Neuron (in vitro differentiated cells): Measurements from ENCODE around the gene FAP.

Experiments used
- H2AFZ ChIP-seq: one replicate; pipeline ENCODE4 v1.6.1; 2013; ENCODE audit warnings: low read depth, mild to moderate bottlenecking, inconsistent platforms, low read length, moderate library complexity
- H3K27me3 ChIP-seq: one replicate; pipeline ENCODE4 v1.6.1; 2013; ENCODE audit warnings: low read length; ENCODE audit not compliant: insufficient read depth
- H3K36me3 ChIP-seq: one replicate; pipeline ENCODE4 v1.6.1; 2013; ENCODE audit warnings: low read length; ENCODE audit not compliant: insufficient read depth
- H3K4me1 ChIP-seq: one replicate; pipeline ENCODE4 v1.6.1; 2013; ENCODE audit warnings: low read length; ENCODE audit not compliant: insufficient read depth
- H3K4me3 ChIP-seq: 2 replicates; pipeline ENCODE4 v1.5.1; 2013; ENCODE audit warnings: mild to moderate bottlenecking, low read length, moderate library complexity
- H3K9me3 ChIP-seq: one replicate; pipeline ENCODE4 v1.6.1; 2013; ENCODE audit warnings: low read length

FAP gene

GRCh38 chr2:162199913-162200312, 43.3 kb downstream of the FAP start:
- H3K9me3 ChIP-seq, result no peaks in the 10 kb centered on the region
- H3K36me3 ChIP-seq, result no peaks in the 10 kb centered on the region
- H2AFZ ChIP-seq, result no peak overlapping the region
- no peaks in the 10 kb centered on the region for H3K4me1 ChIP-seq
- H3K27me3 ChIP-seq, result no peaks in the 10 kb centered on the region
- no peak overlapping the region for H3K4me3 ChIP-seq

- Histone ChIP-seq H3K36me3 (no peaks in the 10 kb centered on the region), H3K27me3 (no peaks in the 10 kb centered on the region), H3K4me1 (no peaks in the 10 kb centered on the region), H2AFZ (no peak overlapping the region), H3K4me3 (no peak overlapping the region), H3K9me3 (no peaks in the 10 kb centered on the region)
Measured at GRCh38 chr2:162198239-162198638, 45.0 kb downstream of the FAP start.

- Histone ChIP-seq H3K4me1 (no peaks in the 10 kb centered on the region), H3K9me3 (no peaks in the 10 kb centered on the region), H3K27me3 (no peaks in the 10 kb centered on the region), H3K4me3 (no peak overlapping the region), H3K36me3 (no peaks in the 10 kb centered on the region), H2AFZ (no peak overlapping the region)
Measured at GRCh38 chr2:162197069-162197825, 46.0 kb downstream of the FAP start.

- no peak overlapping the region for H2AFZ ChIP-seq
- H3K27me3 ChIP-seq, result no peaks in the 10 kb centered on the region
- no peaks in the 10 kb centered on the region for H3K36me3 ChIP-seq
- no peaks in the 10 kb centered on the region for H3K9me3 ChIP-seq
- H3K4me1 ChIP-seq, result no peaks in the 10 kb centered on the region
- no peak overlapping the region for H3K4me3 ChIP-seq
Measured at GRCh38 chr2:162196638-162197037, 46.6 kb downstream of the FAP start.

GRCh38 chr2:162188451-162188850, 54.8 kb downstream of the FAP start:
- Histone ChIP-seq H3K9me3 (no peaks in the 10 kb centered on the region), H2AFZ (no peak overlapping the region), H3K4me1 (no peaks in the 10 kb centered on the region), H3K27me3 (no peaks in the 10 kb centered on the region), H3K36me3 (no peaks in the 10 kb centered on the region), H3K4me3 (no peak overlapping the region)

- Histone ChIP-seq H3K4me1 (no peaks in the 10 kb centered on the region), H3K4me3 (no peak overlapping the region), H3K27me3 (no peaks in the 10 kb centered on the region), H3K9me3 (no peaks in the 10 kb centered on the region), H3K36me3 (no peaks in the 10 kb centered on the region), H2AFZ (no peak overlapping the region)
Measured at GRCh38 chr2:162185541-162186232, 57.6 kb downstream of the FAP start.

- no peaks in the 10 kb centered on the region for H3K4me1 ChIP-seq
- H3K36me3 ChIP-seq, result no peaks in the 10 kb centered on the region
- no peaks in the 10 kb centered on the region for H3K9me3 ChIP-seq
Measured at GRCh38 chr2:162184821-162185450, 58.3 kb downstream of the FAP start.

GRCh38 chr2:162184359-162184758, 58.9 kb downstream of the FAP start:
- Histone ChIP-seq H2AFZ (no peak overlapping the region), H3K9me3 (no peaks in the 10 kb centered on the region), H3K4me3 (no peak overlapping the region), H3K36me3 (no peaks in the 10 kb centered on the region), H3K27me3 (no peaks in the 10 kb centered on the region), H3K4me1 (no peaks in the 10 kb centered on the region)

More at GRCh38 chr2:162184821-162185450, 58.3 kb downstream of the FAP start:
- Histone ChIP-seq H3K27me3 (no peaks in the 10 kb centered on the region), H3K4me3 (no peak overlapping the region), H2AFZ (no peak overlapping the region)

GRCh38 chr2:162182395-162182794, 60.9 kb downstream of the FAP start:
- no peaks in the 10 kb centered on the region for H3K9me3 ChIP-seq

GRCh38 chr2:162177301-162177700, 65.9 kb downstream of the FAP start:
- Histone ChIP-seq H3K4me3 (no peak overlapping the region), H3K4me1 (peaks cover 4% of the 10 kb centered on the region), H2AFZ (no peak overlapping the region), H3K27me3 (no peaks in the 10 kb centered on the region), H3K9me3 (no peaks in the 10 kb centered on the region), H3K36me3 (no peaks in the 10 kb centered on the region)

More at GRCh38 chr2:162182395-162182794, 60.9 kb downstream of the FAP start:
- Histone ChIP-seq H3K4me1 (no peaks in the 10 kb centered on the region), H3K36me3 (no peaks in the 10 kb centered on the region), H2AFZ (no peak overlapping the region), H3K4me3 (no peak overlapping the region), H3K27me3 (no peaks in the 10 kb centered on the region)

GRCh38 chr2:162175714-162176113, 67.5 kb downstream of the FAP start:
- no peaks in the 10 kb centered on the region for H3K27me3 ChIP-seq
- peaks cover 4% of the 10 kb centered on the region for H3K4me1 ChIP-seq
- H2AFZ ChIP-seq, result no peak overlapping the region
- H3K36me3 ChIP-seq, result no peaks in the 10 kb centered on the region
- H3K9me3 ChIP-seq, result no peaks in the 10 kb centered on the region
- H3K4me3 ChIP-seq, result no peak overlapping the region

GRCh38 chr2:162174746-162175145, 68.5 kb downstream of the FAP start:
- no peaks in the 10 kb centered on the region for H3K9me3 ChIP-seq
- no peak overlapping the region for H2AFZ ChIP-seq
- H3K27me3 ChIP-seq, result no peaks in the 10 kb centered on the region
- no peaks in the 10 kb centered on the region for H3K36me3 ChIP-seq
- H3K4me3 ChIP-seq, result no peak overlapping the region
- H3K4me1 ChIP-seq, result peaks cover 4% of the 10 kb centered on the region

GRCh38 chr2:162172802-162173370, 70.4 kb downstream of the FAP start:
- no peak overlapping the region for H2AFZ ChIP-seq
- no peak overlapping the region for H3K4me3 ChIP-seq
- no peaks in the 10 kb centered on the region for H3K9me3 ChIP-seq
- H3K36me3 ChIP-seq, result no peaks in the 10 kb centered on the region
- no peaks in the 10 kb centered on the region for H3K27me3 ChIP-seq
- H3K4me1 ChIP-seq, result peaks cover 4% of the 10 kb centered on the region
